ENCODE data around the gene MEF2C.

DNA sequence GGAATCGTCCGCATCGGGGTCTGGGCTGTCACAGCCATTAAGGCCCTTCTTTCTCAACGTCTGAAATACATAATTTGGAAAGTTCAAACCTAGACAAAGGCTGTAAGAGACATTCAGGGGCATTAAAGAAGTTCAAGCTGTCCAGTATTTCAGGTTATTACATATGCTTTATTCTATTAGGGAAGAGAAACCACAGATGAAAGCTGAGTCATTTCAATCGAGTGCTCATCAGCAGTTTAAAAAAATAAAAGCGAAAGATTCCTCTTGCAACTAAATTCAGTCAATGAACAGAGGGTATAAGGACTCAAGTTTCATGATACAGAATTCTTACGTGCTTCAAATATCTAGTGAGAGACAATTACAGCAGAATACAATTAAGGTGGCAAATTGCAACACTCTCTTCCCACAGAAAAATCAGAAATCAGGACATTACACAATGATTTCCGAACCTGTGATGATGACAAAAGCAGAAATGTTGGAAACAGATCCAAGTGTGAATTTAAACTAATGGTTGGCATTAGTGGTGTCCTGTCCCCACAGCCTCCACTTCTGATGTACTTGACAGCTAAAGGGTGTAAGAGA lies 121.6 kb downstream of the MEF2C start:
- TF ChIP-seq TAF1 (conservative IDR thresholded peaks at IDR 0.05) (no peak), EGR1 (IDR thresholded peaks at IDR 0.05; ENCODE audit: low read depth in 2 of 2) (no peak), RAD21 (IDR thresholded peaks at IDR 0.05) (no peak), GABPA (IDR thresholded peaks at IDR 0.05 in 1 of 2, conservative IDR thresholded peaks at IDR 0.05 in 1 of 2) (no peak), YY1 (IDR thresholded peaks at IDR 0.05) (no peak), HNF4G (IDR thresholded peaks at IDR 0.05) (no peak), SP1 (IDR thresholded peaks at IDR 0.05) (no peak)
- TF ChIP-seq, protein P1, sequence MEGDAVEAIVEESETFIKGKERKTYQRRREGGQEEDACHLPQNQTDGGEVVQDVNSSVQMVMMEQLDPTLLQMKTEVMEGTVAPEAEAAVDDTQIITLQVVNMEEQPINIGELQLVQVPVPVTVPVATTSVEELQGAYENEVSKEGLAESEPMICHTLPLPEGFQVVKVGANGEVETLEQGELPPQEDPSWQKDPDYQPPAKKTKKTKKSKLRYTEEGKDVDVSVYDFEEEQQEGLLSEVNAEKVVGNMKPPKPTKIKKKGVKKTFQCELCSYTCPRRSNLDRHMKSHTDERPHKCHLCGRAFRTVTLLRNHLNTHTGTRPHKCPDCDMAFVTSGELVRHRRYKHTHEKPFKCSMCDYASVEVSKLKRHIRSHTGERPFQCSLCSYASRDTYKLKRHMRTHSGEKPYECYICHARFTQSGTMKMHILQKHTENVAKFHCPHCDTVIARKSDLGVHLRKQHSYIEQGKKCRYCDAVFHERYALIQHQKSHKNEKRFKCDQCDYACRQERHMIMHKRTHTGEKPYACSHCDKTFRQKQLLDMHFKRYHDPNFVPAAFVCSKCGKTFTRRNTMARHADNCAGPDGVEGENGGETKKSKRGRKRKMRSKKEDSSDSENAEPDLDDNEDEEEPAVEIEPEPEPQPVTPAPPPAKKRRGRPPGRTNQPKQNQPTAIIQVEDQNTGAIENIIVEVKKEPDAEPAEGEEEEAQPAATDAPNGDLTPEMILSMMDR (IDR thresholded peaks at IDR 0.05; ENCODE audit: low read depth, low read length, missing input control), result no peak
- TF ChIP-seq, protein P2, sequence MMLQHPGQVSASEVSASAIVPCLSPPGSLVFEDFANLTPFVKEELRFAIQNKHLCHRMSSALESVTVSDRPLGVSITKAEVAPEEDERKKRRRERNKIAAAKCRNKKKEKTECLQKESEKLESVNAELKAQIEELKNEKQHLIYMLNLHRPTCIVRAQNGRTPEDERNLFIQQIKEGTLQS (IDR thresholded peaks at IDR 0.05), result no peak
- TF ChIP-seq, protein P3, sequence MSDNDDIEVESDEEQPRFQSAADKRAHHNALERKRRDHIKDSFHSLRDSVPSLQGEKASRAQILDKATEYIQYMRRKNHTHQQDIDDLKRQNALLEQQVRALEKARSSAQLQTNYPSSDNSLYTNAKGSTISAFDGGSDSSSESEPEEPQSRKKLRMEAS (IDR thresholded peaks at IDR 0.05), result no peak
- TF ChIP-seq, protein P4, sequence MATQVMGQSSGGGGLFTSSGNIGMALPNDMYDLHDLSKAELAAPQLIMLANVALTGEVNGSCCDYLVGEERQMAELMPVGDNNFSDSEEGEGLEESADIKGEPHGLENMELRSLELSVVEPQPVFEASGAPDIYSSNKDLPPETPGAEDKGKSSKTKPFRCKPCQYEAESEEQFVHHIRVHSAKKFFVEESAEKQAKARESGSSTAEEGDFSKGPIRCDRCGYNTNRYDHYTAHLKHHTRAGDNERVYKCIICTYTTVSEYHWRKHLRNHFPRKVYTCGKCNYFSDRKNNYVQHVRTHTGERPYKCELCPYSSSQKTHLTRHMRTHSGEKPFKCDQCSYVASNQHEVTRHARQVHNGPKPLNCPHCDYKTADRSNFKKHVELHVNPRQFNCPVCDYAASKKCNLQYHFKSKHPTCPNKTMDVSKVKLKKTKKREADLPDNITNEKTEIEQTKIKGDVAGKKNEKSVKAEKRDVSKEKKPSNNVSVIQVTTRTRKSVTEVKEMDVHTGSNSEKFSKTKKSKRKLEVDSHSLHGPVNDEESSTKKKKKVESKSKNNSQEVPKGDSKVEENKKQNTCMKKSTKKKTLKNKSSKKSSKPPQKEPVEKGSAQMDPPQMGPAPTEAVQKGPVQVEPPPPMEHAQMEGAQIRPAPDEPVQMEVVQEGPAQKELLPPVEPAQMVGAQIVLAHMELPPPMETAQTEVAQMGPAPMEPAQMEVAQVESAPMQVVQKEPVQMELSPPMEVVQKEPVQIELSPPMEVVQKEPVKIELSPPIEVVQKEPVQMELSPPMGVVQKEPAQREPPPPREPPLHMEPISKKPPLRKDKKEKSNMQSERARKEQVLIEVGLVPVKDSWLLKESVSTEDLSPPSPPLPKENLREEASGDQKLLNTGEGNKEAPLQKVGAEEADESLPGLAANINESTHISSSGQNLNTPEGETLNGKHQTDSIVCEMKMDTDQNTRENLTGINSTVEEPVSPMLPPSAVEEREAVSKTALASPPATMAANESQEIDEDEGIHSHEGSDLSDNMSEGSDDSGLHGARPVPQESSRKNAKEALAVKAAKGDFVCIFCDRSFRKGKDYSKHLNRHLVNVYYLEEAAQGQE (IDR thresholded peaks at IDR 0.05), result no peak
- TF ChIP-seq, protein P5, sequence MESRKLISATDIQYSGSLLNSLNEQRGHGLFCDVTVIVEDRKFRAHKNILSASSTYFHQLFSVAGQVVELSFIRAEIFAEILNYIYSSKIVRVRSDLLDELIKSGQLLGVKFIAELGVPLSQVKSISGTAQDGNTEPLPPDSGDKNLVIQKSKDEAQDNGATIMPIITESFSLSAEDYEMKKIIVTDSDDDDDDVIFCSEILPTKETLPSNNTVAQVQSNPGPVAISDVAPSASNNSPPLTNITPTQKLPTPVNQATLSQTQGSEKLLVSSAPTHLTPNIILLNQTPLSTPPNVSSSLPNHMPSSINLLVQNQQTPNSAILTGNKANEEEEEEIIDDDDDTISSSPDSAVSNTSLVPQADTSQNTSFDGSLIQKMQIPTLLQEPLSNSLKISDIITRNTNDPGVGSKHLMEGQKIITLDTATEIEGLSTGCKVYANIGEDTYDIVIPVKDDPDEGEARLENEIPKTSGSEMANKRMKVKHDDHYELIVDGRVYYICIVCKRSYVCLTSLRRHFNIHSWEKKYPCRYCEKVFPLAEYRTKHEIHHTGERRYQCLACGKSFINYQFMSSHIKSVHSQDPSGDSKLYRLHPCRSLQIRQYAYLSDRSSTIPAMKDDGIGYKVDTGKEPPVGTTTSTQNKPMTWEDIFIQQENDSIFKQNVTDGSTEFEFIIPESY (IDR thresholded peaks at IDR 0.05), result no peak
